ENCODE results near the gene RFT1. TPM values are rescaled to one million over a fixed set of nuclear protein-coding genes. Genes with fewer than 3 reads are reported as not detected.

Gene RFT1
- total RNA-seq, 4 donors from 2014 or later = 8.6 to 16.1 (median 15.5) TPM

GRCh38 chr3:53109190-53109589 is 21.0 kb downstream of the RFT1 start:
- TF ChIP-seq CTCF (IDR thresholded peaks at IDR 0.05) = no peak
- TF ChIP-seq POLR2A (IDR thresholded peaks at IDR 0.05) = no peak
- intact Hi-C loops (cut with DNase I; ENCODE audit: low total_unique reads) = no loop called here
- WGBS, 2 donors = 50 to 62% methylated on average over 1 of the region's 1 CpG
- no peak for DNase-seq (ENCODE audit: low spot score in 2 of 2)
- no peak overlapping the region for H3K4me3 ChIP-seq (ENCODE audit: low read depth, poor library complexity, severe bottlenecking)

GRCh38 chr3:53104762-53105161 is 25.5 kb downstream of the RFT1 start:
- H3K4me3 ChIP-seq (ENCODE audit: low read depth, poor library complexity, severe bottlenecking) = no peak overlapping the region
- 54 to 56% methylated on average over 3 of the region's 3 CpGs for WGBS, 2 donors
- TF ChIP-seq CTCF (IDR thresholded peaks at IDR 0.05) (no peak), POLR2A (IDR thresholded peaks at IDR 0.05) (no peak)
- no peak for DNase-seq (ENCODE audit: low spot score in 2 of 2)
- intact Hi-C loops (cut with DNase I; ENCODE audit: low total_unique reads) = no loop called here

DNA sequence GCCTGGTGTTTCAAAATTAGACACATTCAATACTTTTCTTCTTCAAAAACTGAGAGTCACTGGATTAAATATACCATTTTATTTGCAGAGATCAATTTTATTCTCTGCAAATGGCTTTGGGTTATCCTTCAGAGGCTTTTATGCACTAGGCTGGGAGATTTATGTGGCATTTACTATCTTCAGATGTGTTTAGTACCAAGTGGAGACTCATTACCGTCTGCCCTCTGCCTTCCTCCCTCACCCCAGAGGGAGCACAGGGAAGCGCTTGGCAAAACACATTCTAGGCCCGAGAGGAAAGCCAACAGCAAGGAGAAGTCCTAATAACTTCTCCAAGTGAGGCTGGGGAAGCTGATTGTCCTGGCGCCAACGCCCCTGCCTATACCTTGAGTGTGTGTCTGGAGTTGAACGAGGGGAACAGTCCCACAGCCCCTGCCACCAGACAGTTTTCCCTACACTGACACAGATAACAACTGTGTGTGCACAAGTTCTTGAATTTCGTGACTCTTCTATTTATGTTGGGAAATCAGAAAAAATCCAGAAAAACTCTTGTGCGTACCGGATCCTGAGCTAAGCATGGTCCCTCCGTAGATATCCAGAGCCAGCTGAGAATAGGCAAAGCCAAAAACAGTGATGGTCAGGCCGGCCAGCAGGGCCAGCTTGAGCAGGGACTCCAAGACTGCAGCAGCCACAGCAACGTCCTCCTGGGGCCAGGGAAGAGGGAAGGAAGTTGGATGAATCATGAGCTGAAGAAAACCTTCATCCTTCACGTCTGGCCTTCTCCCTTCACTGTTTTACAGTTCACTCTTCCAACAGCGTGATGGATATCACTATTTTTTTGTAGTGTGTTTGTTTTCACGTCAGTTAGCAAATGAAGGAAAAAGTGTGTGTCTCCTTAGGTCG is 26.6 kb downstream of the RFT1 start:
- H3K4me3 ChIP-seq (ENCODE audit: low read depth, poor library complexity, severe bottlenecking) = no peak overlapping the region
- TF ChIP-seq CTCF (IDR thresholded peaks at IDR 0.05) (no peak), POLR2A (IDR thresholded peaks at IDR 0.05) (no peak)
- WGBS, 2 donors = 78 to 83% methylated on average over 16 of the region's 16 CpGs
- DNase-seq (ENCODE audit: low spot score in 2 of 2) = no peak
- intact Hi-C loops (cut with DNase I; ENCODE audit: low total_unique reads) = no loop called here

- TF ChIP-seq CTCF (IDR thresholded peaks at IDR 0.05) = no peak
- TF ChIP-seq POLR2A (IDR thresholded peaks at IDR 0.05) = no peak
- 45 to 69% methylated on average over 6 of the region's 6 CpGs for WGBS, 2 donors
- DNase-seq (ENCODE audit: low spot score in 2 of 2) = no peak
- intact Hi-C loops (cut with DNase I; ENCODE audit: low total_unique reads) = no loop called here
- no peak overlapping the region for H3K4me3 ChIP-seq (ENCODE audit: low read depth, poor library complexity, severe bottlenecking)
Observed at GRCh38 chr3:53102601-53103147, 27.6 kb downstream of the RFT1 start.

GRCh38 chr3:53101956-53102355 is 28.3 kb downstream of the RFT1 start:
- no peak overlapping the region for H3K4me3 ChIP-seq (ENCODE audit: low read depth, poor library complexity, severe bottlenecking)
- intact Hi-C loops (cut with DNase I; ENCODE audit: low total_unique reads) = no loop called here
- no peak for DNase-seq (ENCODE audit: low spot score in 2 of 2)
- WGBS, 2 donors = 91 to 95% methylated on average over 12 of the region's 12 CpGs
- no peak for TF ChIP-seq CTCF (IDR thresholded peaks at IDR 0.05)
- TF ChIP-seq POLR2A (IDR thresholded peaks at IDR 0.05) = no peak

All from lower leg skin (tissue), 4 donors.